NCI-H524 (cell line): ENCODE results near the gene FARSB.
"Not testable (repeated sequence)": the region's sequence is repeated elsewhere in the genome, so short reads cannot be mapped to it uniquely, and the experiment has no call there.

Source experiments
- DNase-seq, 2 experiments: peaks; one replicate each; lab custom pipeline; 2025; lab: John Stamatoyannopoulos, UW

FARSB gene

DNA sequence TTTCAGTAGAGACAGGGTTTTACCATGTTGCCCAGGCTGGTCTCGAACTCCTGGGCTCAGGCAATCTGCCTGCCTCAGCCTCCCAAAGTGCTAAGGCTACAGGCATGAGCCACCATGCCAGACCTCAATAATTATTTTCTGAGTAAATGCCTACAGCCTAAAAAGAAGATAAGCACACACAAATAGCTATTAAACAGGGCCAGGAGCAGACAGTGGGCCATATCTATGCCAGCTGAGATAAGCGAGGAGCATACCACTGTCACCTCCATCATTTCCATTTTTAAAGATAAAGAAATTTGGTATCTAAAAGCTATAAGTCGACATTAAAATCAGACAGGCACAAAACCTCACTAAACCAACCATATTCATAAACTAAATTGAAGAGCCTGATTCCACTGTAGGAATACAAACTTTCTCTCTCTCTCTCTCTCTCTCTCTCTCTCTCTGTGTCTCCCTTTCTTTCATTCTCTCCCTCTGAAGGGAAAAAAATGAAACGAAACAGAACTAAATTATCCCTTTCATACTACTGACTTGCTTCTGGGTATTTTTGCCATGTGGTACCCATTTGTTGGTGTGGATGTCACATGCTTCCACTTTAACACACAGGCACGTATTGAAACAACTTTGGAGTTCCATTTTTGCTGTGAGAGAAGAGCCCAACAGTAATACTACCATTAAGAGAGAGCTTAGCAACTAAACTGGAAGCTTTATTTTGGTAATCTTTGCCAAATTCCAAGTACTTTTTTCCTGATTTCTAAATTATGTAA is 51.0 kb downstream of the FARSB start:
- no peak for DNase-seq

GRCh38 chr2:222603501-222603900 is 52.4 kb downstream of the FARSB start:
- DNase-seq, result no peak

DNA sequence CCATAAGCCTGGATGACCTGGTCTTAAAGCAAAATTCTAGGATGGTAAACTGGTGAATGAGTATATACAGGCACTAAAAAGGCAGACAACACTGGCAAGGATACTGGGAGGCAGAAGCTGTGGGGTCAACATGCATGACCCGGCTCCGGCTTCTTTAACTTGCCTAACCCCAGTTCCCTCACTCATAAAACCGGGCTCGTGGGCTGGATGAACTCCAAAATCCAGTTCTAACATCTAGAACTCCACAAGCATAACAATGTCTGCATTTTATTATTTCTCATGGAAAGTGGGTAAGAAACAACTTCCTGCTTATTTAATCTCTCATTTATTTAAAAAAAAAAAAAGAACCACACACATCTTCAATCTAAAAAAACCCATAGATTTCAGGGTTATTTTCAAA is 57.3 kb downstream of the FARSB start:
- no peak for DNase-seq

- DNase-seq, result peak in 1 of 2 experiments; percentile 35
These were observed 60.3 kb downstream of the FARSB start for GRCh38 chr2:222595581-222595980.

DNA sequence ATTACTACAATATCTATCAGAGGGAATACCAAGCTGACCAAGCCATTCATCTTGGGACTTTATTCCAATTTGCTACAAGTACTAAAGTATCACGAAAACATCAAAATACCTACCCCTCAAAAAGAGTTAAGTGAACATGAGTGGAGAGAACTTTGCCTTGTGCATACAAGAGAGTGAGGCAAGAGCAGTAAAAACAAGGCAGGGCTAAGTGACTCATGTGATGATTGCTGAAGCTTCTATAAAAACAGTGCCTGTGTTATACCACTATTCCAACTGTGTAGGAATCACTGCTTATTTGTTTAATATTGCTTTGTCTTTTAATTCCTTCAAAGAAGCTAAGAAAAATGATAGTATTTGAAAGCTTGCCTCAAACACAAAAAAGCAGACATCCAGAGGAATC is 61.2 kb downstream of the FARSB start:
- DNase-seq, result no peak

- DNase-seq, result peak in 1 of 2 experiments; percentile 9
These were observed 63.7 kb downstream of the FARSB start for GRCh38 chr2:222592176-222592575.

DNA sequence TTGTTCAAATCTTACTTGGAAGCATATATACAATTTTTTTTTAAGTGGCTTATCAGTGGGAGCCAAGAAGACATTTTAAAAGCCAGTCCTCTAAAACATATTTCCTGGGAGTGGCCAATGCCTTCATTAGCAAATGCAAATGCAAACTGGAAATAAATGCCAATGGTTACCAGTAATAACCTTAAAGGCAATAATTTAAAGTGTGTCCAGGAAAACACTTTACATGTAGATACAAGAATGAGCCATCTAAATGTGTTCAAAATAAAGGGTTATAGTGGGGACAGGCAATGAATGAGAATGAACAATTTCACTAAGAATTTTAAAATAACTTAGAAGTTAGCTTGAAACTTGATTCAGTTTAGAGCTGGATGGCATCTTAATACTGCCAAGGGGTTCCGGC is 64.2 kb downstream of the FARSB start:
- no peak for DNase-seq

DNA sequence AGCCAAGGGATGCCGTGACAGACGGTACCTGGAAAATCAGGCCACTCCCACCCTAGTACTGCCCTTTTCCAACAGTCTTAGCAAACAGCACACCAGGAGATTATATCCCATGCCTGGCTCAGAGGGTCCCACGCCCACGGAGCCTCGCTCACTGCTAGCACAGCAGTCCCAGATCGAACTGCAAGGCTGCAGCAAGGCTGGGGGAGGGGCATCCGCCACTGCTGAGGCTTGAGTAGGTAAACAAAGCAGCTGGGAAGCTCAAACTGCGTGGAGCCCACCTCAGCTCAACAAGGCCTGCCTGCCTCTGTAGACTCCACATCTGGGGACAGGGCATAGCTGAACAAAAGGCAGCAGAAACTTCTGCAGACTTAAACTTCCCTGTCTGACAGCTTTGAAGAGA is 71.3 kb downstream of the FARSB start:
- not testable (repeated sequence) for DNase-seq

DNA sequence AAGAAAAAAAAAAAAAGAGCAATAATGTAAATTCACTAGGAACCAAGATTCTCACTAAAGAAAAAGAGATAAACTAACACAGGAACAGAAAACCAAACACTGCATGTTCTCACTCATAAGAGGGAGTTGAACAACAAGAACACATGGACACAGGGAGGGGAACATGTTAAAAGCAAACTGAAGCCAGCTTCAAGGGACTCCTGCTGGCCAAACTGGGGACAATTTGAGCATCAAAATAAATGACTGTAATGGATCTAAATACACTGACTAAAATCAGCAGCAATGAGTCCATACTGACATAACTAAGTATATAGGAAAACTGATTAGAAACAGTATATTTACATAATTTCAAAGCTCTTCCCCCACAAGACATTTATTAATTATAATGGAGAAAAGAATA is 73.0 kb downstream of the FARSB start:
- DNase-seq, result peak in 1 of 2 experiments; percentile 6

DNA sequence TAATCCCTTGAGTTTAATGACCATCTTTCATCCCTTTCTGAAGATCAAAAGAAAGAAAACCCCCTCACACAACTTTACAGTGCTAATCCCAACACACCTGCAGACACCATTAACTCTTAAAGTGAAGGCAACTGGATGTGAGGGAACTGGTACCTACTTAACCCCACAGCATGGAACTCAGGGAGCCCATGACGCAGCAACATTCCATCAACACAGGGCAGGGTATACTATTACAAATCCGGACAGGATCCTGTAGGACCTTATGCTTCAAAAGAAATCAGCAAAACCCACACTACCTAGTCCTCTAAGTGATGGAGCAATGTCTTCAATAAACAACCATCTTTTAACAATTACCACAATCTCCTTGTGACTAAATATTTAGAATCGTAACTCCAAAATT is 78.6 kb downstream of the FARSB start:
- peak in 1 of 2 experiments; percentile 9 for DNase-seq

- no peak for DNase-seq
These were observed 79.5 kb downstream of the FARSB start for GRCh38 chr2:222576171-222577081.

DNA sequence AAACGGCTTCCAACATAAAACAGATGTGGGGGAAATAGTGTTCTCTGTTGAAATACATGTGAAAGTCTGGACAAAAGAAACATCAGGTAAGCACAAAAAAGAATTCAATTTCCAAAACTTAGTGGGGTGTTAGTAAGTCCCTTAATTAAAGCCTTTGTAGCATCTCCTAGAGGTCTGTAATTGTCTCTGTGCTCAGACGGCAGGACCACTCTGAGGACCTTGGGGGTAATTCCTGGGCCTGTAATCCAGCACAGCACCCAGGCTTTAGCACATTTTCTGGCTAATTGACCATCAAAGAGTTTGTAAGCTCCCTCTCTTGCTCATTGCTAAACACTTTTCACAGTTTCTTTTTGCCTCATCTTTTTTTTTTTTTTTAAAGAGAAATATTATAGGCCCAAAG is 80.3 kb downstream of the FARSB start:
- DNase-seq, result no peak

- DNase-seq, result peak; percentile 29 to 53
These were observed 83.1 kb downstream of the FARSB start for GRCh38 chr2:222572751-222573174.

DNA sequence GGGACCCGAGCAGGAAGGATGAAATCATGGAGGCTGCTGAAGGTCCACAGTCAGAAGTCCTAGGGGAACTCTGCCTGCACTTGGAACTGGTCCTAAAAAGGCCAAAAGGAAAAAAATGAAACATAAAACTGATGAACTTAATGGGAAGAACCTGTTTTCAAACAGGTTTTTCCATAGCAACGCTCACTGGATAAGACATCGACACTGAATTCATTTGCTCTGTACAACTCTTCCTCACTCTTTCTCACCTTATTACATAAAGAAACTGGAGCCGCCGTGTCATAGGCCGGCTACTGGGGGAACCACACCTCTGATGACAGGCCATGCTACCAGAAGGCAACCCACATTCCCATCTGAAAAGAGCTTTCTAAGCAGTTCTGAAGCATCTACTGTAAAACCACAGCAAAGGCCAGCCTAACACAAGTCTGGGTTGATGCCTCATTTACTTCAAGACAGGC is 83.6 kb downstream of the FARSB start:
- DNase-seq, result no peak

DNA sequence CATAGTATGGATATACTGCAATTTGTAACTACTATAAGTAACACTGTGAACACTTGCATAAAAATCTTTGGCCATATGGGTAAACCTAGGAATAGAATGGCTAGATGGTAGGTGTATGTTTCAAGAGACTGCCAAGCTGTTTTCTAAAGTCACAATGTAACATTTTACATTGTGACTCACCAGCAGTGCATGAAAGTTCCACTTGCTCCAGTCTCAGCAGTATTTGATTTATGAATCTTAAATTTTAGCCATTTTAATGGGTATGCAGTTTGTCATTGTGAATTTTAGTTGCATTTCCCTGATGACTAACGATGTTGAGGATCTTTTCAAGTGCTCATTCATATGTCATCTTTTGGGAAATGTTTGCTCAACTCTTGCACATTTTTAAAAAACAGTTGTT is 86.1 kb downstream of the FARSB start:
- DNase-seq, result no peak

DNA sequence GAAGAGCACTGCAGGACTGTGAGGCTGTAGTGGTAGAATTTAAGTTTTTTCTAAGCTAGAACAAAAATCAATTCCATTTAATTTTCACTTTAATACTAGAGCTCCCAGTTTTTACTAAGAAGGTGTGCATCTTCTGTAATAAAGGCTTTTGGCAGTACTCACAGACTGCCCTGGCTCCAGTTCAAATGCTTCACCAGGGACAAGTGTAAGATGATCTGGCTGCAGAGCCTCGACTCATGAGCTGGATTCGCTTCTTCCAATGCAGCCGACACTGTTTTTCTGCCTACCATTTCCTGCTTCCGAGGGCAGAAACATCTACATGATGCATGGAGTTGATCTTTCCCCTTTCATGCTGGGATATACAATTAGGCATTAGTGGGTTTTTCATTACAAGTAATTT is 87.0 kb downstream of the FARSB start:
- no peak for DNase-seq

GRCh38 chr2:222566229-222566628 is 89.7 kb downstream of the FARSB start:
- DNase-seq, result no peak

- DNase-seq, result no peak
These were observed 92.0 kb downstream of the FARSB start for GRCh38 chr2:222563936-222564335.

GRCh38 chr2:222563106-222563718 is 92.7 kb downstream of the FARSB start:
- DNase-seq, result no peak

DNA sequence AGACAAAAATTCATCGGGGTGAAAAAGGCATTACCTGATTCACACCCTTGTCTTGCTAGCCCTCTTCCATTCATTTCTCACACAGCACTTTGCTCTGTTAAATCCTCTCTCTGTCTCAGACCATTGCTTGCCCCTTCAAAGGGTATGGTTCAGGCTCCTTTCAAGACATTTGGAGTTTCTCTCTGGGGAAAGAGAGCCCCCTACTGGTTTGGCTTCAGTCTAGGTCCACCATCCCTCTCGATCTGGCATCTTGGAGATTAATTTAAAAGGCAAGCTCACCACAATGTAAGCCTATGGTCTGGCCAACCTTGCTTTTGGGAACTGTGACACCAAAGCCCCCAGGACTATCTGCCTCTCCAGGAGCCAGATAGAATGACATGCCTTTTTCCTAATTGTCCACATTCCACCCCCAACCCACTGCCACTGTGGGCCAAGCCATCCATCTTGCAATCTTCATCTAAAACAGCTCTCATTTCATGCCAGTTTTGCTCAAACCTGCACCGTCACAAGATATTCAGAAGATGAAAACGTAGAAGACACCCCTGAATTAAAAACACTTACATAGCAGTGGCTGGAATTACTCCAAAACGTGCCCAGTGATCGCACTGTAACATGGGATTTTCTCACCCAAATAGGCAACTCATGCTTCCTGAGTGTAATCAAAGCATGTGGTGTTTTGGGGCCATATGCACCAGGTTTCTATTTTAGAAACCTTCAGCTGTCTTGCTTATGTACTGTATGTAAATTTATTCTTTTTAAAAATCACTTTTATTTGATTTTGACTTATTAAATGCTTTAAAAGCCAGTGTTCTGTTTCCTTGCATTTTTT is 93.9 kb downstream of the FARSB start:
- DNase-seq, result peak; percentile 49 to 68

- DNase-seq, result no peak
These were observed 94.7 kb downstream of the FARSB start for GRCh38 chr2:222561151-222561550.

- DNase-seq, result no peak
These were observed 101.4 kb downstream of the FARSB start for GRCh38 chr2:222554517-222554916.
